HG03097 (cell line): ENCODE measurements around the gene PLA2G4E.

ENCODE experiments used
- ATAC-seq: cut with Tn5 transposase; IDR thresholded peaks from one replicate; pipeline ENCODE4 v1.9.1; 2021; ENCODE audit not compliant: unreplicated experiment, low FRiP score

The PLA2G4E gene

GRCh38 chr15:42021593-42021992 is 751 bp upstream of the PLA2G4E start:
- no peak for ATAC-seq

- ATAC-seq = no peak
These were observed 2.3 kb downstream of the PLA2G4E start for GRCh38 chr15:42018306-42019224.

GRCh38 chr15:42016971-42017370 is 3.9 kb downstream of the PLA2G4E start:
- no peak for ATAC-seq

GRCh38 chr15:42014406-42014805 is 6.4 kb downstream of the PLA2G4E start:
- ATAC-seq = no peak

GRCh38 chr15:42012928-42013482 is 7.8 kb downstream of the PLA2G4E start:
- no peak for ATAC-seq

- no peak for ATAC-seq
These were observed 8.6 kb downstream of the PLA2G4E start for GRCh38 chr15:42012241-42012640.

- no peak for ATAC-seq
These were observed 9.8 kb downstream of the PLA2G4E start for GRCh38 chr15:42011074-42011473.

GRCh38 chr15:42010434-42010833 is 10.4 kb downstream of the PLA2G4E start:
- ATAC-seq = peak; percentile 64

- no peak for ATAC-seq
These were observed 11.4 kb downstream of the PLA2G4E start for GRCh38 chr15:42009474-42009873.

- no peak for ATAC-seq
These were observed 11.8 kb downstream of the PLA2G4E start for GRCh38 chr15:42009022-42009421.

GRCh38 chr15:42007386-42007785 is 13.5 kb downstream of the PLA2G4E start:
- no peak for ATAC-seq

- ATAC-seq = no peak
These were observed 18.5 kb downstream of the PLA2G4E start for GRCh38 chr15:42002333-42002732.

- ATAC-seq = no peak
These were observed 19.6 kb downstream of the PLA2G4E start for GRCh38 chr15:42001236-42001635.

- ATAC-seq = no peak
These were observed 21.3 kb downstream of the PLA2G4E start for GRCh38 chr15:41999290-42000285.

GRCh38 chr15:41997845-41998244 is 23.0 kb downstream of the PLA2G4E start:
- ATAC-seq = no peak

GRCh38 chr15:41996921-41997592 is 23.8 kb downstream of the PLA2G4E start:
- no peak for ATAC-seq

- ATAC-seq = no peak
These were observed 24.5 kb downstream of the PLA2G4E start for GRCh38 chr15:41996376-41996775.

GRCh38 chr15:41995476-41995855 is 25.4 kb downstream of the PLA2G4E start:
- no peak for ATAC-seq

- no peak for ATAC-seq
These were observed 25.9 kb downstream of the PLA2G4E start for GRCh38 chr15:41994772-41995475.

GRCh38 chr15:41994171-41994650 is 26.6 kb downstream of the PLA2G4E start:
- no peak for ATAC-seq
